WERI-Rb-1 (cell line): ENCODE data around the gene B3GALT2.

Experiments
- DNase-seq: peaks from one replicate; pipeline ENCODE4 v3.0.0-alpha.2; 2020
- H3K27ac ChIP-seq: fragments of 250-450 bp; sonication (Bioruptor Pico); 2 replicates; pipeline ENCODE4 v1.5.1; 2020; ENCODE audit warnings: mild to moderate bottlenecking, moderate library complexity
- H3K27me3 ChIP-seq: fragments of 250-450 bp; sonication (Bioruptor Pico); 2 replicates; pipeline ENCODE4 v1.5.1; 2021; ENCODE audit warnings: mild to moderate bottlenecking, low read depth, moderate library complexity; ENCODE audit not compliant: insufficient read depth, severe bottlenecking
- H3K36me3 ChIP-seq: fragments of 250-450 bp; sonication (Bioruptor Pico); 2 replicates; pipeline ENCODE4 v1.5.1; 2020; ENCODE audit warnings: mild to moderate bottlenecking, moderate library complexity
- H3K4me3 ChIP-seq: 2 replicates; pipeline ENCODE4 v1.5.1; 2011; ENCODE audit warnings: low read depth, mild to moderate bottlenecking, control low read depth, low read length
- H3K9me3 ChIP-seq: fragments of 250-450 bp; sonication (Bioruptor Pico); 2 replicates; pipeline ENCODE4 v1.5.1; 2021; ENCODE audit warnings: mild to moderate bottlenecking, moderate library complexity; ENCODE audit not compliant: severe bottlenecking
- TF ChIP-seq, protein P1 (sequence below): IDR thresholded peaks from 2 replicates; pipeline ENCODE4 v1.5.1; 2011; ENCODE audit warnings: low read depth, mild to moderate bottlenecking, control low read depth, inconsistent platforms, low read length

B3GALT2 gene

GRCh38 chr1:193141804-193142203 is 44.6 kb downstream of the B3GALT2 start:
- TF ChIP-seq, protein P1, sequence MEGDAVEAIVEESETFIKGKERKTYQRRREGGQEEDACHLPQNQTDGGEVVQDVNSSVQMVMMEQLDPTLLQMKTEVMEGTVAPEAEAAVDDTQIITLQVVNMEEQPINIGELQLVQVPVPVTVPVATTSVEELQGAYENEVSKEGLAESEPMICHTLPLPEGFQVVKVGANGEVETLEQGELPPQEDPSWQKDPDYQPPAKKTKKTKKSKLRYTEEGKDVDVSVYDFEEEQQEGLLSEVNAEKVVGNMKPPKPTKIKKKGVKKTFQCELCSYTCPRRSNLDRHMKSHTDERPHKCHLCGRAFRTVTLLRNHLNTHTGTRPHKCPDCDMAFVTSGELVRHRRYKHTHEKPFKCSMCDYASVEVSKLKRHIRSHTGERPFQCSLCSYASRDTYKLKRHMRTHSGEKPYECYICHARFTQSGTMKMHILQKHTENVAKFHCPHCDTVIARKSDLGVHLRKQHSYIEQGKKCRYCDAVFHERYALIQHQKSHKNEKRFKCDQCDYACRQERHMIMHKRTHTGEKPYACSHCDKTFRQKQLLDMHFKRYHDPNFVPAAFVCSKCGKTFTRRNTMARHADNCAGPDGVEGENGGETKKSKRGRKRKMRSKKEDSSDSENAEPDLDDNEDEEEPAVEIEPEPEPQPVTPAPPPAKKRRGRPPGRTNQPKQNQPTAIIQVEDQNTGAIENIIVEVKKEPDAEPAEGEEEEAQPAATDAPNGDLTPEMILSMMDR, result no peak
- no peak for DNase-seq
- H3K27ac ChIP-seq, result no peak overlapping the region
- no peaks in the 10 kb centered on the region for H3K9me3 ChIP-seq
- H3K36me3 ChIP-seq, result peaks cover 62% of the 10 kb centered on the region
- no peak overlapping the region for H3K4me3 ChIP-seq
- H3K27me3 ChIP-seq, result no peaks in the 10 kb centered on the region

GRCh38 chr1:193140254-193140653 is 46.2 kb downstream of the B3GALT2 start:
- no peaks in the 10 kb centered on the region for H3K9me3 ChIP-seq
- no peak overlapping the region for H3K4me3 ChIP-seq
- TF ChIP-seq, protein P1, result no peak
- H3K27ac ChIP-seq, result no peak overlapping the region
- peaks cover 62% of the 10 kb centered on the region for H3K36me3 ChIP-seq
- no peaks in the 10 kb centered on the region for H3K27me3 ChIP-seq
- no peak for DNase-seq

GRCh38 chr1:193131266-193131860 is 55.0 kb downstream of the B3GALT2 start:
- TF ChIP-seq, protein P1, result no peak
- peaks cover 50% of the 10 kb centered on the region for H3K36me3 ChIP-seq
- no peak for DNase-seq

More at GRCh38 chr1:193131266-193131860, 55.0 kb downstream of the B3GALT2 start:
- no peaks in the 10 kb centered on the region for H3K9me3 ChIP-seq
- no peak overlapping the region for H3K27ac ChIP-seq
- H3K27me3 ChIP-seq, result no peaks in the 10 kb centered on the region
- no peak overlapping the region for H3K4me3 ChIP-seq
